HepG2 (cell line): ENCODE data around the gene RAN. TPM values are rescaled to one million over a fixed set of nuclear protein-coding genes. Genes with fewer than 3 reads are reported as not detected.

Experiments
- ATAC-seq: fragments of 200-7000 bp; cut with Tn5 transposase; 3 replicates; pipeline ENCODE4 v1.9.1; 2020; ENCODE audit warnings: mild to moderate bottlenecking, moderate library complexity
- BruUV-seq: library from RNA; stranded (reverse); fragments of 400-500 nt; replicated peaks from 2 replicates; lab custom pipeline; 2021; lab: Mats Ljungman, UMichigan
- CTCF ChIA-PET: fragments of 300-600 bp; formaldehyde crosslinking; extraction: SDS; loops from one replicate; lab custom pipeline; 2021; ENCODE audit warnings: low total read pairs, inconsistent platforms, low intra/inter-chr PET ratio; lab: Yijun Ruan, JAX
- POLR2A ChIA-PET: fragments of 350-600 bp; sonication (Branson Sonifier 250); formaldehyde crosslinking; loops from one replicate; lab custom pipeline; 2020; ENCODE audit warnings: antibody characterized with exemption, inconsistent platforms; lab: Yijun Ruan, JAX
- DNase-seq: peaks from one replicate; pipeline ENCODE4 v3.0.0-alpha.2; 2015; ENCODE audit warnings: low spot score
- FAIRE-seq: peaks from 3 replicates; lab custom pipeline; 2011; peaks lifted over from hg19 to GRCh38; lab: Jason Lieb, UNC
- H2AFZ ChIP-seq: one replicate; pipeline ENCODE4 v1.6.1; 2011; ENCODE audit warnings: low read length, inconsistent platforms
- H3K27ac ChIP-seq: fragments of 300-600 bp; 3 replicates; pipeline ENCODE4 v1.8.0; 2011; ENCODE audit warnings: mixed run types, mild to moderate bottlenecking, mixed read lengths, low read length, inconsistent platforms; ENCODE audit not compliant: insufficient read depth; ENCODE audit errors: extremely low read length
- H3K27me3 ChIP-seq, 2 experiments: fragments of 200-600 bp in 1 of 2; 2 replicates in 1 of 2; 3 replicates in 1 of 2; pipeline versions ENCODE4 v1.6.0 to v1.8.0; 2011; ENCODE audit warnings: low read length in 2 of 2, mild to moderate bottlenecking in 2 of 2, moderate library complexity in 2 of 2, inconsistent platforms in 1 of 2; ENCODE audit not compliant: insufficient read depth in 2 of 2, control insufficient read depth in 1 of 2
- H3K36me3 ChIP-seq, 2 experiments: fragments of 200-600 bp in 1 of 2; replicated peaks in 1 of 2; 2 replicates in 1 of 2; 3 replicates in 1 of 2; pipeline versions ENCODE4 v1.5.1 to v1.8.0; 2011; ENCODE audit warnings: low read length in 2 of 2, inconsistent platforms in 1 of 2; ENCODE audit not compliant: insufficient read depth in 2 of 2, control insufficient read depth in 1 of 2
- H3K4me1 ChIP-seq: 2 replicates; pipeline ENCODE4 v1.5.1; 2012; ENCODE audit warnings: low read length, inconsistent platforms; ENCODE audit not compliant: insufficient read depth
- H3K4me2 ChIP-seq: 2 replicates; pipeline ENCODE4 v1.6.0; 2011; ENCODE audit warnings: low read depth, low read length, inconsistent platforms
- H3K4me3 ChIP-seq, 3 experiments: fragments of 200-600 bp in 1 of 3; sonication (generic), shearing (Covaris generic) in 1 of 3; replicated peaks in 1 of 3; 2 replicates each; pipeline ENCODE4 v1.5.1; 2011 to 2016; ENCODE audit warnings: low read length in 3 of 3, inconsistent platforms in 2 of 3, low read depth in 2 of 3, mild to moderate bottlenecking in 2 of 3, control low read depth in 1 of 3, mixed read lengths in 1 of 3; ENCODE audit not compliant: insufficient read depth in 1 of 3
- H3K79me2 ChIP-seq: one replicate; pipeline ENCODE4 v1.6.1; 2011; ENCODE audit warnings: low read length, inconsistent platforms; ENCODE audit not compliant: insufficient read depth
- H3K9ac ChIP-seq: 2 replicates; pipeline ENCODE4 v1.6.0; 2011; ENCODE audit warnings: mild to moderate bottlenecking, low read depth, low read length, inconsistent platforms; ENCODE audit not compliant: insufficient read depth
- H3K9me3 ChIP-seq: 2 replicates; pipeline ENCODE4 v1.5.1; 2012; ENCODE audit warnings: mild to moderate bottlenecking, low read length
- H4K20me1 ChIP-seq: 2 replicates; pipeline ENCODE4 v1.6.0; 2011; ENCODE audit warnings: inconsistent platforms, mild to moderate bottlenecking, low read length, moderate library complexity; ENCODE audit not compliant: insufficient read depth
- ADNP ChIP-seq: sonication (generic); formaldehyde crosslinking; IDR thresholded peaks from 2 replicates; pipeline ENCODE4 v1.4.0; 2020; ENCODE audit warnings: missing genetic modification reagents
- BHLHE40 ChIP-seq: IDR thresholded peaks from 2 replicates; pipeline ENCODE4 v1.6.1; 2011; ENCODE audit warnings: low read length, improper control_type of control experiment
- CCAR2 ChIP-seq: fragments of 200-400 bp; formaldehyde crosslinking; optimal IDR thresholded peaks from 2 replicates; pipeline ENCODE3; 2018; ENCODE audit warnings: low read depth, mild to moderate bottlenecking, low read length, moderate library complexity
- EZH2 ChIP-seq: conservative IDR thresholded peaks from 2 replicates; pipeline ENCODE4 v1.6.1; 2012; ENCODE audit warnings: mild to moderate bottlenecking, low read depth, low read length, moderate library complexity
- IRF2 ChIP-seq: IDR thresholded peaks from 2 replicates; pipeline ENCODE4 v1.6.1; 2018; ENCODE audit warnings: missing genetic modification reagents, missing compliant biosample characterization
- MIER2 ChIP-seq: IDR thresholded peaks from 2 replicates; pipeline ENCODE4 v1.6.1; 2016; ENCODE audit warnings: missing biosample characterization, missing genetic modification reagents
- POLR2AphosphoS5 ChIP-seq: IDR thresholded peaks from 2 replicates; pipeline ENCODE4 v1.6.1; 2012; ENCODE audit warnings: low read depth, low read length
- RAD51 ChIP-seq: fragments of 450-650 bp; IDR thresholded peaks from 2 replicates; pipeline ENCODE4 v1.6.1; 2016; ENCODE audit warnings: borderline replicate concordance
- RBM22 ChIP-seq: fragments of 200-400 bp; formaldehyde crosslinking; optimal IDR thresholded peaks from 2 replicates; pipeline ENCODE3; 2017; ENCODE audit warnings: mild to moderate bottlenecking, low read length, moderate library complexity
- SYNCRIP ChIP-seq: fragments of 200-400 bp; formaldehyde crosslinking; IDR thresholded peaks from 2 replicates; pipeline ENCODE4 v1.6.1; 2018; ENCODE audit warnings: mild to moderate bottlenecking, low read depth, low read length; ENCODE audit not compliant: insufficient read depth
- ZFP62 ChIP-seq: sonication (generic); formaldehyde crosslinking; IDR thresholded peaks from 2 replicates; pipeline ENCODE4 v1.4.0; 2020; ENCODE audit warnings: missing genetic modification reagents
- ZNF256 ChIP-seq: sonication (generic); formaldehyde crosslinking; conservative IDR thresholded peaks from 2 replicates; pipeline ENCODE4 v1.4.0; 2020; ENCODE audit warnings: missing genetic modification reagents
- ZNF296 ChIP-seq: sonication (generic); formaldehyde crosslinking; conservative IDR thresholded peaks from 2 replicates; pipeline ENCODE4 v1.5.0; 2020; ENCODE audit warnings: mild to moderate bottlenecking, missing genetic modification reagents
- ZNF317 ChIP-seq: sonication (generic); formaldehyde crosslinking; IDR thresholded peaks from 2 replicates; pipeline ENCODE4 v1.5.0; 2020; ENCODE audit warnings: mild to moderate bottlenecking, missing genetic modification reagents
- ZNF615 ChIP-seq: sonication (generic); formaldehyde crosslinking; IDR thresholded peaks from 2 replicates; pipeline ENCODE4 v1.5.0; 2020; ENCODE audit warnings: mild to moderate bottlenecking, missing genetic modification reagents, borderline replicate concordance
- ZNF850 ChIP-seq: sonication (generic); formaldehyde crosslinking; conservative IDR thresholded peaks from 2 replicates; pipeline ENCODE4 v1.9.0; 2021; ENCODE audit warnings: mild to moderate bottlenecking, missing genetic modification reagents
- WGBS: methylation state at CpG from one replicate; pipeline ENCODE4 v1.1.6; 2017; ENCODE audit warnings: low lambda C conversion rate; 5-methylcytosine and 5-hydroxymethylcytosine counted together
- in situ Hi-C: cut with HindIII; loops from 2 replicates; pipeline ENCODE4 v1.10.0; 2017; ENCODE audit warnings: low pct_unique_long_range_greater_than_20kb; ENCODE audit not compliant: extremely low pct_ligation_motif_present
- intact Hi-C: fragments of 100-400 bp; cut with micrococcal nuclease; formaldehyde crosslinking; loops from one replicate; pipeline ENCODE4 v1.10.0; 2022; ENCODE audit not compliant: unreplicated experiment
- polyA plus RNA-seq, 8 experiments: library from polyadenylated mRNA; depleted of rRNA in 3 of 8; stranded (reverse) in 7 of 8; unstranded in 1 of 8; fragments of >200 nt; fragmentation: Illumina TruSeq in 4 of 8; extraction: Trizol in 4 of 8; gene quantifications; 2 replicates each; pipeline versions ENCODE4 v1.2.1 to v1.2.3, GENCODE V29; 2011 to 2016; ENCODE audit warnings: low read depth in 4 of 8, missing spikeins in 1 of 8, mixed read lengths in 1 of 8; ENCODE audit not compliant: insufficient read depth in 1 of 8
- total RNA-seq, 5 experiments: library from RNA; depleted of rRNA; stranded (reverse); fragments of >200 nt; fragmentation: Illumina TruSeq; extraction: Trizol; gene quantifications; 2 replicates each; pipeline ENCODE4 v1.2.3, GENCODE V29; 2016; ENCODE audit warnings: low read depth in 1 of 5
- TF ChIP-seq, protein P1 (sequence below): sonication (generic); formaldehyde crosslinking; IDR thresholded peaks from 2 replicates; pipeline ENCODE4 v1.8.0; 2022; ENCODE audit warnings: missing genetic modification reagents, mild to moderate bottlenecking, borderline replicate concordance
- TF ChIP-seq, protein P2 (sequence below): sonication (generic); formaldehyde crosslinking; IDR thresholded peaks from 2 replicates; pipeline ENCODE4 v1.8.0; 2023; ENCODE audit warnings: mild to moderate bottlenecking, missing genetic modification reagents
- TF ChIP-seq, protein P3 (sequence below): sonication (generic); formaldehyde crosslinking; conservative IDR thresholded peaks from 2 replicates; pipeline ENCODE4 v1.8.1; 2023; ENCODE audit warnings: missing genetic modification reagents

RAN gene
- total and polyA plus RNA-seq, 2 of the 13 experiments (the other 11 are each of a cell fraction or from before 2014, with no cell fraction given): 1,335 to 1,630 TPM

DNA sequence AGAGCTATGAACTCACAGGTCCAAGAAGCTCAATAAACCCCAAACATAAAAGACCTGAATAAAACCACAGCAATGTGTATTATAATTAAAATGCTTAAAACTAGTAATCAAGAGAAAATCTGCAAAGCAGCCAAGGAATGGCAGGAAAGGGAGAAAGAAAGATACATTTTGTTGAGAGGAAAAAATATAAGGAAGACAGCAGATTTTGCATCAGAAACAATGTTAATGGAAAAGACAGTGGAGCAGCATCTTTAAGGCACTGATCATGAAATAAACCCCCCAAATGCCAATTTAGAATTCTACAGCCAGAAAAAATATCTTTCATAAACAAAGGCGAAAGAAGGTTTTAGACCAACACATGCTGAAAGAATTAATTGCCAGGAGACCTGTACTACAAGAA is 39.3 kb downstream of the RAN start:
- FAIRE-seq: no peak

DNA sequence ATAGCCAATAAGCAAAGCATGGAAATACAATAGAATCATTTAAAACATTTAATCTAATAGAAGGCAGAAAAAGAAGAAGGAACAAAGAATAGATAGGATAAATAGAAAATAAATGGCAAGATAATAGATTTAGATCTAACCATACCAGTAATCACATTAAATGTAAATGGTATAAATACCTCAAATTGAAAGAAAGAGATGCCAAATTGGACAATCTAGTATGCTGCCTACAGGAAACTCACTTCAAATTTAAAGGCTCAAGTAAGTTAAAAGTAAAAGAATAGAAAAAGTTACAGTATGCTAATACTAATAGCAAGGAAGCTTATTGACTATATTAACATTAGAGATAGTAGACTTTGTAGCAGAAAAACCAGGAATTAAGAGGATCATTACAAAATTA is 40.1 kb downstream of the RAN start:
- Histone ChIP-seq H3K9me3 (no peaks in the 10 kb centered on the region), H3K27ac (no peak overlapping the region), H3K79me2 (no peaks in the 10 kb centered on the region), H3K27me3 (no peaks in the 10 kb centered on the region), H3K4me1 (peaks cover 5% of the 10 kb centered on the region), H4K20me1 (no peaks in the 10 kb centered on the region), H2AFZ (no peak overlapping the region), H3K9ac (no peak overlapping the region), H3K36me3 (no peaks in the 10 kb centered on the region), H3K4me3 (no peak overlapping the region), H3K4me2 (no peak overlapping the region)
- intact Hi-C loops: no loop called here
- ATAC-seq (no peak), DNase-seq (no peak), FAIRE-seq (no peak)
- in situ Hi-C loops: loop anchor here (25.0 kb wide), 1 partner anchor 550 kb away; no protein-coding TSS in a partner anchor
- CTCF ChIA-PET: no interaction called here
- POLR2A ChIA-PET: no interaction called here
- no TSS peak for BruUV-seq
- no peak for TF ChIP-seq ZNF296 (CRISPR knock-in tag)
- TF ChIP-seq, protein P1, sequence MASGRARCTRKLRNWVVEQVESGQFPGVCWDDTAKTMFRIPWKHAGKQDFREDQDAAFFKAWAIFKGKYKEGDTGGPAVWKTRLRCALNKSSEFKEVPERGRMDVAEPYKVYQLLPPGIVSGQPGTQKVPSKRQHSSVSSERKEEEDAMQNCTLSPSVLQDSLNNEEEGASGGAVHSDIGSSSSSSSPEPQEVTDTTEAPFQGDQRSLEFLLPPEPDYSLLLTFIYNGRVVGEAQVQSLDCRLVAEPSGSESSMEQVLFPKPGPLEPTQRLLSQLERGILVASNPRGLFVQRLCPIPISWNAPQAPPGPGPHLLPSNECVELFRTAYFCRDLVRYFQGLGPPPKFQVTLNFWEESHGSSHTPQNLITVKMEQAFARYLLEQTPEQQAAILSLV: no peak
- TF ChIP-seq RAD51: no peak
- no peak for TF ChIP-seq IRF2
- no peak for TF ChIP-seq CCAR2
- no peak for TF ChIP-seq RBM22
- no peak for TF ChIP-seq ZNF615 (CRISPR knock-in tag)
- TF ChIP-seq, protein P2, sequence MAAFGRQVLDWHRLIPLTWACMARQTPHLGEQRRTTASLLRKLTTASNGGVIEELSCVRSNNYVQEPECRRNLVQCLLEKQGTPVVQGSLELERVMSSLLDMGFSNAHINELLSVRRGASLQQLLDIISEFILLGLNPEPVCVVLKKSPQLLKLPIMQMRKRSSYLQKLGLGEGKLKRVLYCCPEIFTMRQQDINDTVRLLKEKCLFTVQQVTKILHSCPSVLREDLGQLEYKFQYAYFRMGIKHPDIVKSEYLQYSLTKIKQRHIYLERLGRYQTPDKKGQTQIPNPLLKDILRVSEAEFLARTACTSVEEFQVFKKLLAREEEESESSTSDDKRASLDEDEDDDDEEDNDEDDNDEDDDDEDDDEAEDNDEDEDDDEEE (CRISPR knock-in tag): no peak
- no peak for TF ChIP-seq MIER2
- TF ChIP-seq, protein P3, sequence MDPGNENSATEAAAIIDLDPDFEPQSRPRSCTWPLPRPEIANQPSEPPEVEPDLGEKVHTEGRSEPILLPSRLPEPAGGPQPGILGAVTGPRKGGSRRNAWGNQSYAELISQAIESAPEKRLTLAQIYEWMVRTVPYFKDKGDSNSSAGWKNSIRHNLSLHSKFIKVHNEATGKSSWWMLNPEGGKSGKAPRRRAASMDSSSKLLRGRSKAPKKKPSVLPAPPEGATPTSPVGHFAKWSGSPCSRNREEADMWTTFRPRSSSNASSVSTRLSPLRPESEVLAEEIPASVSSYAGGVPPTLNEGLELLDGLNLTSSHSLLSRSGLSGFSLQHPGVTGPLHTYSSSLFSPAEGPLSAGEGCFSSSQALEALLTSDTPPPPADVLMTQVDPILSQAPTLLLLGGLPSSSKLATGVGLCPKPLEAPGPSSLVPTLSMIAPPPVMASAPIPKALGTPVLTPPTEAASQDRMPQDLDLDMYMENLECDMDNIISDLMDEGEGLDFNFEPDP: no peak
- TF ChIP-seq POLR2AphosphoS5: no peak
- no peak for TF ChIP-seq BHLHE40
- TF ChIP-seq ZNF256 (CRISPR knock-in tag): no peak
- TF ChIP-seq ADNP (CRISPR knock-in tag): no peak
- no peak for TF ChIP-seq EZH2
- TF ChIP-seq ZFP62 (CRISPR knock-in tag): no peak
- TF ChIP-seq ZNF850 (CRISPR knock-in tag): no peak

More for the DNA sequence above, 39.3 kb downstream of the RAN start:
- TF ChIP-seq ZNF317 (CRISPR knock-in tag): peak; percentile 94
- TF ChIP-seq SYNCRIP: no peak
- H3K4me3 ChIP-seq: no peak overlapping the region
- no peak overlapping the region for H3K27ac ChIP-seq
- DNase-seq (no peak), ATAC-seq (no peak)
- H3K9ac ChIP-seq: no peak overlapping the region
- ChIA-PET POLR2A (no interaction called here), CTCF (no interaction called here)
- H3K4me2 ChIP-seq: no peak overlapping the region
- 0% methylated on average over 1 of the region's 1 CpG for WGBS
- no peaks in the 10 kb centered on the region for H3K36me3 ChIP-seq
- no peaks in the 10 kb centered on the region for H4K20me1 ChIP-seq
- no peak overlapping the region for H2AFZ ChIP-seq
- no TSS peak for BruUV-seq
- no peaks in the 10 kb centered on the region for H3K27me3 ChIP-seq
- H3K9me3 ChIP-seq: no peaks in the 10 kb centered on the region
- intact Hi-C loops: no loop called here
- no peaks in the 10 kb centered on the region for H3K79me2 ChIP-seq
- in situ Hi-C loops: loop anchor here (25.0 kb wide), 1 partner anchor 551 kb away; no protein-coding TSS in a partner anchor
- H3K4me1 ChIP-seq: no peaks in the 10 kb centered on the region
